ENCODE results near the gene ATP7B.

The ATP7B gene

DNA sequence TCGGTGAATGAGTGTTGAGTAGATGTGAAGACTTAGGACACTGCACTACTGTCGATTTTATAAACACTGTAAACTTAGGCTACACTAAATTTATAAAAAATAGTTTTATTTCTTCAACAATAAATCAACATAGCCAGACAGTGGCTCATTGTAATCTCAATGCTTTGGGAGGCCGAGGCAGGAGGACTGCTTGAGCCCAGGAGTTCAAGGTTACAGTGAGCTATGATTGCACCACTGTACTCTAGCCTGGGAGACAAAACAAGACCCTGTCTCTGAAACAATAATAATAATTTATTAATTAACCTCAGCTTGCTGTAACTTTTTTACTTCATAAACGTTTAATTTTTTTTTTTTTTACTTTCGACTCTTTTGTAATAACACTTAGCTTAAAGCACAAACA is 34.4 kb downstream of the ATP7B start:
- no peak for DNase-seq

GRCh38 chr13:51976423-51976822 is 34.8 kb downstream of the ATP7B start:
- no peak for DNase-seq

DNA sequence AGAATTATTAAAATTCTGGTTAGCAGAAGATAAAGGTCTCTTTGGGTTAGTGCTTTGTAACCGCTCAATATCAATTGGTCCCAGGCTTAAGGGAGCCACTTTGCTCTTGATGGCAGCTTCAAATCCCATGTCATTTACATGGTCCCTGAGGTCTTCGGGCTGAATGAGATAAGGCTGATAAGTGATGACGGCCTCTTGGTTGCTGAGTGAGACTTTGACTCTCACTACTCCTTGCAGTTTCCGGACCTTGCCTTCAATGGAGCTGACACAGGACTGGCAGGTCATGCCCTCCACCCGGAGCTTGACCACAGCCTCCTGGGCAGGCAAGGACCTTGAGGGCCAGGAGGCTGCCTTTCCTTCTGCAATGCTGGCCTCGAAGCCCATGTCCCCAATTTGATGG is 36.8 kb downstream of the ATP7B start:
- peak; percentile 88 for DNase-seq

- no peak for DNase-seq
These were observed 39.5 kb downstream of the ATP7B start for GRCh38 chr13:51971520-51972426.

DNA sequence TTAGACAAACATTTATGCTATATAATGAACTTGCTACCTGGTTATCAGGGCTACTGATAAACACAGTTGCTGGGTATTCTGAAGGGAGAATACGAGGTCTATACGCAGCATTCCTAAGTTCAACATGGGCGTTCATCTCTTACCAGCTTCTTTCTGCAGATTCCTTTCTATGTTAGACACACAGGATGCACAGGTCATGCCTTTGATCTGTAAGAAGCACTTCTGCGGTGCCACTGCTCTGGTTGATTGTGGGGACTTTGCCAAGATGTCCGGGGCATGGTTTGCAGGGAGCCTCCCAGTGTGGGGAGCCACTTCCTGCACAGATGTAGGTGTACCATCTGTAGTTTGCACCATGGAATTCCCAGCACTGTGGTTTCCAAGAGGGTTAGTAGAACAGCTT is 40.9 kb downstream of the ATP7B start:
- no peak for DNase-seq

DNA sequence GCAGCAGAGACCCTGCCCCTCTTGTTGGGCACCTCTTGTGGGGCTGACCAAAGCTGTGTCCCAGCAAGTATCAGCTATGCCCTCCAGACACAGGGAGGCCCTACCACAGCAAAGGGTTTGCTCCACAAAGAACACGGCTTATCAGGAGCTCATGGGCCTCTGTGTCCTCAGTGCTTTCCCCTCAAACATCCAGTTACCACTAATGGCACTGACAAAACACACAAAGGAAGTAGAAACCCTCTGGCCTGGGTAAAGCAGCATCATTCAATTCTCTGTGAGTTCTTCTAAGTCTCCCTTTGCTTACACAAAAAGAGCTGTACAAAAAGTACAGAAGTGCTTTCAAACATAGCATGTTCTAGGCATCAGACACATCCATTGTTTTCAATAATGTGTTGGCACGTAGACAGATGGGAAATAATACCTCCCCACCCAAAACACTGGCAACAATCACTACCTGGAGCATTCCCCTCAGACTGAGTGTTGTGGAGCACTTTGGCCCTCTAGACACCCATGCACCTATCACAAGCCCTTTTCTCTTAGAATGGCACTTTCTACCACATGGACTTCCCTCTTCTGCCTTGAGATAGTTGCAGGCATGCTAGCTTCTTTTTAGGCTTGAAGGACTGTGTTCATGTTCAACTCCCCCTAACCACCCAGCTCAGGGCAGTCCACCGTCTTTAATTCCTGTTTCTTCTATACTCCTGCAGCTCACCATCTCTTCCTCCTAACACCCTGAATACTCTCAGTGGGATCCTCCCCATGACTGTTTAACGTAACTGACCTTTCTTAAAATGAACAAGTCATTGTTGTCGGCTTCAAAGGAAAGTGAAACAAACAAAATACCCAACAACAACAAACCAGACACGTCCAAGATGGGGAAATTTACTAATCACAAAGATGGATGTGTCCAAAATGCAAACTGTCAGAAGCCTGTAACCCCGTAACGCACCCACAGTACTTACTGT is 43.5 kb downstream of the ATP7B start:
- no peak for DNase-seq

GRCh38 chr13:51966186-51966585 is 45.1 kb downstream of the ATP7B start:
- DNase-seq: no peak

- no peak for DNase-seq
These were observed 49.5 kb downstream of the ATP7B start for GRCh38 chr13:51961493-51962403.

- no peak for DNase-seq
These were observed 50.5 kb downstream of the ATP7B start for GRCh38 chr13:51960766-51961165.

DNA sequence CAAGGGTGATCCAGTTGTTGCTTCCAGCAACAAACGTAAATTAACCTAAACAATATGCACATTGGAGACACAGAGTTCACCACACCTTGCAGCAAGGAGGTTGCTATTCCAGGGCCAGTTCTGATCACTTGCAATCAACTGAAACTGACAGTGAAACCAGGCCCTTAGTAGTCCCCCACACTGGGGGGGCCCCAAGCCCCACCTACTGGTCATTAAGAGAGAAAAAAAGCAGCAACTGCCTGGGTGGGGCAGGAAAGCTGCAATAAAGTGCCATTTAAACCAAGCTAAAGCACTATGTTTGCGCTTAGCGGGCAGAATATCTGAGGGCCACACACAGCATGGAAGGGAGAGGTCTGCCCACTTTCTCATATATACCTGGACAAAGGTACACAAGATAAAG is 51.5 kb downstream of the ATP7B start:
- peak; percentile 52 for DNase-seq

DNA sequence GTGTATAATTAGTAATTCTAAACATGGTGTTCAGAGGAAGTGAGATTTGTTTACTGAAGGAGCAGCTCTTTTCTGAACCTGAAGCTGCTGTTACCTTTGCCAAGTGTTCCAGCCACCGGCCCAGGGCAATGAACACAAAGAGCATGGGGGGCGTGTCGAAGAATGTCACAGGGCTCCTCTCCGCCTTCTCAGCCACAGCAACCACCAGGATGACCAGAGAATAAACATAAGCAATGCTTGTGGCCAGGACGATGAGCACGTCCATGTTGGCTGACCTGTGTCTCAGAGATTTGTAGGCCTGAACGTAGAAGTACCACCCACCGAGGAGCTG is 53.1 kb downstream of the ATP7B start:
- no peak for DNase-seq

DNA sequence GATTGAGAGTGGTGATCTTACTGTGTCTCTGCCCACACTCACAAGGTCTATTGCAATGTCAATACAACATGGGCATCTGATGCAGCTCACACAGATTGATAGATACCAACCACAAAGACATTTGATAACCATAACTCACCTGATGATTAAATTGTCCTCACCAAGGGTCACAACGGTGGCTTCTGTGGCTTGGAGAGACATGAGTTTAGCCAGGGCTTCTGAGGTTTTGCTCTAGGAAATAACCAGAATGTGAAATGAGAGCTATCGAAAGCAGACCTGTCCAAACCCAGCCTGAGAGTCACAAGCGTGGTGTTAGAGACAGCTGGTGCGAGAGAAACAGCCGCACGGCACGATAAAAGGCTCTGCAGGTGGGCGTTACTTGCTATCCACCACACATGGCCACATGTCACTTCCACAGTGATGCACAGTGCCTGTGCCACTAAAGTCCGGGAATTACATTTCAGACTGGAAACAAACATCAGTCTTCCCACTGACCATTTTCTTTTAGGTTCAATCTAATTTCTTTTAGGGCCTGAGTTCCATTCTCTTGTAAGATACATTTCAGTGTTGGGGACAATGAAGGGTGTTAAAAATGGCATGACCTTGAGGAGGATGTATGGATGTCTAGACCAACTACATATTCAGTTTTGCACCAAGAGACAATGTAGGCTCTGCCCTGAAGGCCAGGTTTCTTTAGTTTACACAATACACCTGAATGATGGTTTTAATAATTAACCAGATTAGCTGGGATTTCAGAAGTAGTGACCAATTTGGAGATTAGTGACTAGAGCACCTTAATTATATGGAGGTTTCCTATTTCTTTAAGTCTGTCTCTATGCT is 53.7 kb downstream of the ATP7B start:
- no peak for DNase-seq

DNA sequence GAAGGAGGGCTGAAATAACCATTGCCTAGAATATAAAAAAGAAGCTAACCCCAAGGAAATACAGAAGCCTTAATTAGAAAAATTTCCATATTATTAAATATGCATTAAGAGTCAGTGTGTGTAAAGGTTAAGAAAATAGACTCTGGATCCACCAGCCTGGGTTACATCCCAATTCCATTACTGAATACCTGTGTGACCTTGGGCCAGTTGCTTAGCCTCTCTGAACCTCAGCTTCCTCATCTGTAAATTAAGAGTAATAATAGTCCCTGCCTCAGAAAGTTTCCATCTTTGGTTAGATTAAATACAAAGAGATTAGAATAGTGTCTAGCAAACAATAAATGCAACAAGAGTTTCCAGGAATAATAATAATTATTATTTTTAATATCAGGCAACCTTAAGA is 54.5 kb downstream of the ATP7B start:
- DNase-seq: no peak

GRCh38 chr13:51955816-51956603 is 55.2 kb downstream of the ATP7B start:
- peak; percentile 93 for DNase-seq

DNA sequence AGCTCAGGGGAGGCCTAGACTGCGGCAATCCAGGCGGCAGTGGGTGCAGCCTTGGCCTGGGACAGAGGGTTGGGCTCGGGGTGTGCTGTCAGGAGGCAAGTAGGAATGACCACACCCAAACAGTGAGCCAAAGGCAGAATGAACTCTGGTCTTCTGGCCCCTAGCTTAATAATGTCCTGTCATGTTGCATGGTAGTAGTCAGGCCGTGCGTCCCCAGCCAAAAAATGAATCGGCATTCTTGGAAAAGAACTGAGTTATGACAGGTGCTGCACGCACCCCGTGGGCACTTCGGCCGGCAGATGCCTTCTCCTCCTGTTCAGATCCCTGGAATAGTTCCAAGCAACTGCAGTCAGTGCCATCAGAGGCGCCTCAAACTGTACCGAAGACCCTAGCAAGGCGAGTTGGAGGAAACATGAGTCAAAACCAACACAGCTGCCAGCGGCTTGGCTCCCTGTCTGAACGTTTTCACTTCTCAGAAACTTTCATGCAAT is 55.9 kb downstream of the ATP7B start:
- peak; percentile 79 for DNase-seq

- no peak for DNase-seq
These were observed 57.7 kb downstream of the ATP7B start for GRCh38 chr13:51953347-51954195.

DNA sequence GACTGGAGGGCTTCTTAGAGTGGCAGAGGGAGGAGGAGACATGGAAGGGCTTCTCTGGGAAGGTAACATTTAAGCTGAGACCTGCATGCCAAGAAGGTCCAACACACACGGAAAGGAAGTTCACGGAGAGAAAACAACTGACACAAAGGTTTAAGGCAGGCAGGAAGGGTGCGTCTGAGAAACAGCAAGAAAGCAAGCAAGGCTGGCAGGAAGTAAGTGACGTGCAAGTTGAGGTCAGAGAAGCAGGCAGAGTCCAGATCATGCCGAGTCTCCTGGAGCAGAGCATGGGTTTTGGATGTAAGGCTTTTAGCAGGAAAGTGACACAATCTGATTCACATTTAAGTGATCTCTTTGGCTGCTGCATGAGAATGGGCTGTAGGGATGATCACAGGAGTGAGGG is 60.5 kb downstream of the ATP7B start:
- DNase-seq: no peak

- DNase-seq: no peak
These were observed 65.0 kb downstream of the ATP7B start for GRCh38 chr13:51946163-51946669.

GRCh38 chr13:51945149-51945548 is 66.1 kb downstream of the ATP7B start:
- DNase-seq: no peak

DNA sequence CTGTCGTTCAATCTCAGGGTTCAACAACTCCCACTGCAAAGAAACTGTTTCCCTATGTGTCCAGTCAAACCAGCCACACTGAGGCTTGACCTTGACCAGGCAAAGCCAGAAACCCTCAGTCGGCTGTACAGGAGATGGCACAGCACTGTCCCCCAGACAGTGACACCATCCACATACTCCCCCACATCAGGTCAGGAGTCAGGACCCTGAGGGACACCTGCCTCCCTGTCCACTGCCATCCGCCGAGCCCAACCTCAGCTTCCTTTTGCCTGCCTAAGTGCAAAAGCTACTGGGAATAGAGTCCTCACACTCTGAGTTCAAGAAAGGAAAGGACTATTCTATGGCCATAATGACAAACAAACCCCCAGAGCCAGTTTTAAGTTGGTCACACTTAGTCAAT is 66.8 kb downstream of the ATP7B start:
- DNase-seq: no peak
